HG03571 (cell line): ENCODE results near the gene CORT.
"Not testable (repeated sequence)": the region's sequence is repeated elsewhere in the genome, so short reads cannot be mapped to it uniquely, and the experiment has no call there.

ENCODE experiments used
- ATAC-seq: cut with Tn5 transposase; IDR thresholded peaks from one replicate; pipeline ENCODE4 v1.9.1; 2021; ENCODE audit not compliant: unreplicated experiment

The CORT gene

GRCh38 chr1:10437052-10437451 is 12.8 kb upstream of the CORT start:
- ATAC-seq: no peak

DNA sequence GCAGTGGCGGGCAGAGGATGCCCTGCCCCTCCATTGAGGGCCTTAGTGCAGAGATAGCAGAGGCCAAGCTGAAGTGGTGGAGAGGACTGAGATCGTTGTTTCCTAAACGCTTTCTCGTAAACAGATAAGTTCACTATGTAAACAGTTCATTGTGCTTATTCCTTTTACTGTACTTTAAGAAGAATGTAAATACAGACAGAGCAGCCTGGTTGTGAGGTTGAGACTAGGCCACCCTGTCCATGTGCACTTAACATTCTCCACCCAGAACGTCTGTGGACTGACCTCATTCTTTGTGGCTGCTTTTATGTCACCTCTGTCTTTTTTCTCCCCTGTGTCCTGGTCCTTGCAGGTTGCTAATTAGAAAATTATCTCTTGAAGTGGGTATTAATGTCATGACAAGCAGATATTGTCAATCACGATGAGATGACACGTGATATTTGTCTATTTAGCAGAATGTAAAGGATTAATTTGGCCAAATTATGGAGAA is 11.1 kb upstream of the CORT start:
- ATAC-seq: no peak

DNA sequence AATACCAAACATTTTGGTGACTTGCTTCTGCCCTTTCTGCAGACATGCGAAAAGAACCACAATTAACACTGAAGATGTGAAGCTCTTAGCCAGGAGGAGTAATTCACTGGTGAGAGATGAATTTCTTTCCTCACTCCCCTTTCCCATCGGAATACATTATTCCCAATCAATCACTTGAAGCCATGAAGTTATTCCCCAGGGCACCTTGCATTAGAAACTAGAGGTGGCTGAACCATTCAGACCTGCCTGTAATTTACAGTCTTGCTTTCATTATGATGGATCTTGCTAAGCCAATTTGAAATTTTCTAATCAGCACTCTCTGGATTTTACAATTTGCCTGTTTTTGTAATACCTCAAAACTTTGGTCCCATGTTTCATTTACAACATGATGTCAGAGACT is 9.5 kb upstream of the CORT start:
- no peak for ATAC-seq

DNA sequence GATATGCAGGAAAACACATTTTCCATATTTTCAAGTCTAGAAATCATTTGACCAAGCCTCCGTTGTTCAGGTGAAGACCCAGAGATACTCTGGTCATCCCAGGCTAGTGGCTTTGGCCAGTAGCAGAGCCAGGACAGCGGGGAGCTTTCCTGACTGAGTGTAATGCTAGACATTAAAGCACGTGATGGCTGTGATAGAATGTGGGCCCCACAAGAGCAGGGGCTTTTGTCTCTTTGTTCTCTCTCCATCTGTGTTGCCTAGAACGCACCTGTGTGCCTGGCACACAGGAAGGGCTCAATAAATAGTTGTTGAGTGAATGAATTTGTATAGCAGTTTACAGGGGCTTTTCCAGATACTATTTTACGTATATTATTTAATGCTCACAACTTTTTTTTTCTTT is 9.0 kb upstream of the CORT start:
- ATAC-seq: no peak

- ATAC-seq: no peak
Measured at GRCh38 chr1:10444248-10444647, 5.6 kb upstream of the CORT start.

DNA sequence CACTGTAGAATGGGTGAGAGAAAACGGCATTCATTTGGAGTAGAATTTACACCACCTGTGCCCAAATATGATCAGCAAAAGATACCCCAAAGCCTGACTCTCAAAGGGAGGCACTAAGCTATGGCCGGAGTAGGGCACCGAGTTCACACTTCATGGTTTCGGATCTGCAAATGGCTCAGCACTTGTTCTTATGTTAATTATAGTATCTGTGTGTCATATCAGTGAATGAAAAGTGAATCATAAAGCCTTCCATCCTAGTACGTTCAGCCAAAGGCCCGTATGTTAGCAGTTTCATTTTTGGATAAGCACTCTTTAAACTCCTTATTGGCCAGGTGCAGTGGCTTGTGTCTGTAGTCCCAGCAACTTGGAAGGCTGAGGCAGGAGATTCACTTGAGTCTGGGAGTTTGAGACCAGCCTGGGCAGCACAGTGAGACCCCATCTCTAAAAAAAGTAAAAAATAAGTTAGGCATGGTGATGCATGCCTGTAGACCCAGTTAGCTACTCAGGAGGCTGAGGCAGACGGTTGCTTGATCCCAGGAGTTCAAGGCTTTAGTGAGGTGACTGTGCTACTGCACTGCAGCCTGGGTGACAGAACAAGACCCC is 4.9 kb upstream of the CORT start:
- no peak for ATAC-seq

DNA sequence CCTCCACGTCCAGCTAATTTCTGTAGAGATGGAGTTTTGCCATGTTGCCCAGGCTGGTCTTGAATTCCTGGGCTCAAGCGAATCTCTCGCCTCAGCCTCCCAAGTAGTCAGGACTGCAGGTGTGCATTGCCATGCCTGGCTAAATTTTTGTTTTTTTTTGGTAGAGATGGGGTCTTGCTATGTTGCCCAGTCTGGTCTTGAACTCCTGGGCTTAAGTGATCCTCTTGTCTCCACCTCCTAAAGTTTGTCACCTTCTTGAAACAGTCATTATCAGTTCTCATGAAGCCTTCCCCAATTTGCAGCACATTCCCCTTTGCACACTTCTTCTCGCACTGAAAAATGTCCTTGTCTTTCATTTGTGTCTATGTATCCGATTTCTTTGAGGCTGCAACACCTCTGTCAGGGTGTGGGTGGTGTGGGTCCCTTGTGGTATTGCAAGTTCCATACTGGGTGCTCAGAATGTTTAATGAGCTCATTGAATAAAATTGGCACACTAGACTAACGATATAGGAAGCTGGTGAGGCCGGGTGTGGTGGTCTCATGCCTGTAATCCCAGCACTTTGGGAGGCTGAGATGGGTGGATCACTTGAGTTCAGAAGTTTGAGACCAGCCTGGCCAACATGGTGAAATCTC is 2.9 kb upstream of the CORT start:
- ATAC-seq: no peak

DNA sequence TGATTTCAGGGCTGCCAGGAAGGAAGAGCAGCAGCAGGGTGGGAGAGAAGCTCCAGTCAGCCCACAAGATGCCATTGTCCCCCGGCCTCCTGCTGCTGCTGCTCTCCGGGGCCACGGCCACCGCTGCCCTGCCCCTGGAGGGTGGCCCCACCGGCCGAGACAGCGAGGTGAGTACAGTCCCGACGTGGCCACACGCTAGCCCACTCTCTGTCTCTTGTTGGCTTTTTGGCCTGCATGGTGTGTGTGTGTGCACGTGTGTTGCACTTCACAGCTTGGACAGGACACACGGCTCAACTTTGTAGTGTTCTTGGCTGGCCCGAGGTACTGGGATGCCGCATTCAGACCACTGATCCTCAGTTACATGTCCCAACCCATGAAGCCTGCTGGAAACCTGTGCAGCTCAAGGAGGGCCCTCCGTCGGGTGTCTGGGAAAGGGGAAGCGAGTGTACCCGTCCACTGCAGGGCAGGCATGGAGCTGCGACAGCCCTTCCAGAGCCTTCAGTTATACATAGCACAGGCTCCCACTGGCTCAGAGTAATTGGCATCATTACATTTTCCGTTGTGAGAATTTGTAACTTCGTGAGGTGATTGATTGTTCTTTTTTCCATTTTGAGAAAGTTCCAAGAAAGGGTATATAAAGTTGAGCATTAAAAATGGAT is 454 bp downstream of the CORT start:
- no peak for ATAC-seq

GRCh38 chr1:10450836-10451235 is 1.0 kb downstream of the CORT start:
- ATAC-seq: no peak

DNA sequence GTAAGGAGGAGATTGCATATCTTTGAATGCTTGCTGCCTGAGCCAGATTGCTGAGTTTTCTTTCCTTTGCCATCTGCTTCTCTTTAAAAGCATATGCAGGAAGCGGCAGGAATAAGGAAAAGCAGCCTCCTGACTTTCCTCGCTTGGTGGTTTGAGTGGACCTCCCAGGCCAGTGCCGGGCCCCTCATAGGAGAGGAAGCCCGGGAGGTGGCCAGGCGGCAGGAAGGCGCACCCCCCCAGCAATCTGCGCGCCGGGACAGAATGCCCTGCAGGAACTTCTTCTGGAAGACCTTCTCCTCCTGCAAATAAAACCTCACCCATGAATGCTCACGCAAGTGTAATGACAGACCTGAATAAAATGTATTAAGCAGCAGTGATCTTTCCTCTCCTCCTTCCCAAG is 1.5 kb downstream of the CORT start:
- ATAC-seq: no peak

DNA sequence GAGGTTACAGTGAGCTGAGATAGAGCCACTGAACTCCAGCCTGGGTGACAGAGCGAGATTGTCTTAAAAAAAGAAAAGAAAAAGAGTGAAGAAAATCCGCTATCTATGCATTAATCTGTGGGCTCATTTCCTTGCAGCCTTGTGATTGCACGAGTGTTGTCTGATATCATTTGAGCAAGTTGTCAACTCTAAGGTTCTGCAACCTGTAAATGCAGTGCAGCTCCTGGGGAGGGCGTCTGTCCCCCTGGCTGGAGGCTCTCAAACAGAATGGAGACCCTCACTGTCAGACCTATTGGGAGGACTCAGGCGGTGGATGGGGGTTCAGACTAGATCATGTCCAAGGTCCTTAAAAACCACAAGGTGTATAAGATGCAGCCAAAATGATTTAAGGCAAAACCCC is 6.2 kb downstream of the CORT start:
- ATAC-seq: no peak

DNA sequence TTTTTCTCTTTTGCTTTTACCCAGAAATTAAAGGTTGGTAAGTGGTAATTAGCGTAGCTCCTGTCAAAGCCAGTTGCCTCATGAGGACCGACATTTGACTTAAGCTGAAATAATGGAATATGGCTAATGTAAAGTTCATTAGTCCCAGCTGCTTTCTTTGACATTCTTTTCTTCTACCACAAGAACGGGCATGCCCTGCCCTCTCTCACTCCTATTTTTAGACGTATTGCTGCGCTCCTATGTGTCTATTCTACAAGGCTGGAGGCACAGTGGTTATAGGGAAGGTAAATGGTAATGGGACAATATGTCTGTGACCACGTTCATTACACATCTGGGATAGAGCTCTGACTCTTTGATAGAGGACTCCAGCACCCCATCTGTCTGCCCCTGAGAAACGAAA is 6.8 kb downstream of the CORT start:
- ATAC-seq: no peak

DNA sequence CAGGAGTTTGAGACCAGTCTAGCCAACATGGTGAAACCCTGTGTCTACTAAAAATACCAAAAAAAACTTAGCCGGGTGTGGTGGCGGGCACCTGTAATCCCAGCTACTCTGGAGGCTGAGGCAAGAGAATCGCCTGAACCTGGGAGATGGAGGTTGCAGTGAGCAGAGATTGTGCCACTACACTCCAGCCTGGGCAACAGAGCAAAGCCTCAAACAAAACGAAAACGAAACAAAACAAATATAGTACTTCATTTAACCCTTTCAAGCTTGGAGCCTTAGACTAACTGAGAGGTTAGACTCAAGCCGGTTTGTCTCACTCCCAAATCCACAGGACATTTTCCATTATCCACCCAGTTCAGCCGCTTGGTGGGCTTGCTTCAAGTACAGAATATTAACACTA is 7.6 kb downstream of the CORT start:
- not testable (repeated sequence) for ATAC-seq

DNA sequence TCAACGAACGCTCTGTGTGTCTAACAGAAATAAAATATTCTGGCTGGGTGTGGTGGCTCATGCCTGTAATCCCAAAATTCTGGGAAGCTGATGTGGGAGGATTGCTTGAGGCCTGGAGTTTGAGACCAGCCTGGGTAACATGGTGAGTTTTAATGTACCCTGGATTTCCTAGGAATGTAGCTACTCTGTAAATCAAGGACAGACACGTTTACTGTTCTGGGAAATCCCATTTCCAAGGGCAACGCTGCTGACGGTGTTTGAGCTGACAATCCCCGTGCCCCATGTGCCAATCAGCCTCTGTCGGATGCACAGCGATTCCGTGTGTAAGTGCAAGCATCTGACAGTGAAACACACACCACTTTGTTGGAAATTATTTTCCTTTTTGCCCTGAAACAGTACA is 8.0 kb downstream of the CORT start:
- no peak for ATAC-seq

DNA sequence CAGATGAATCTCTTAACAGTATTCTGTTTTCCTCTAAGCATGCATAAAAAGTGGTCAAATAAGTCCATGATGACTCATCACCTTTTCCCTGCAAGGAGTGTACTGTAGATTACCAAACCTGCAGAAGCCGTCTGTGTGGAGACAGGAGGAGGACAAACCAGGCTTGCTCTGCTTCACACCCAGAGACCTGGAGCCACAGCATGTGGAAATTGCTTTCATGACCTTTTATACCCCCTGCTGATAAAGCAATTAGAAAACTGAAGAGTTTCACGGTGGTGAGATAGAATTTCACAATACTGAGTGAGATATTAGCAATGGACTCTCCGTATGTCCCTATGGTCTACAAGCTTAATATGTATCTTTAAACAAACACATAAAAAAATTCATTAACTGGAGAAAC is 9.4 kb downstream of the CORT start:
- no peak for ATAC-seq

- no peak for ATAC-seq
Measured at GRCh38 chr1:10467078-10467477, 17.2 kb downstream of the CORT start.

DNA sequence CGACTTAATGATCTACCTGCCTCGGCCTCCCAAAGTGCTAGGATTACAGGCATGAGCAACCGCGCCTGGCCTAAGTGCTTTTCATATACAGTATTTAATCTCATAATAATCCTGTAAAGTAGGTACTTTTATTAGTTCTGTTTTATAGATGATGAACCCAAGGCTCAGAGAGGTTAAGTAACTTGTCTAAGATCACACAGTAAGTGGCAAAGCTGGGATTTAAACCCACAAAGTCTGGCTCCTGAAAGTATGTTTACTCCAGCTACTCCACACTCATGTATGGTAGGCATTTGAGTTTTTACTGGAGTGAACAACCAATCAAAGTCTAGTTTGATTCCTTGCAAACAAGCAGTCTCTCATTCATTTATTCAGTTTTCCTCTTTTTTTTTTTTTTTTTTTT is 20.2 kb downstream of the CORT start:
- ATAC-seq: no peak

DNA sequence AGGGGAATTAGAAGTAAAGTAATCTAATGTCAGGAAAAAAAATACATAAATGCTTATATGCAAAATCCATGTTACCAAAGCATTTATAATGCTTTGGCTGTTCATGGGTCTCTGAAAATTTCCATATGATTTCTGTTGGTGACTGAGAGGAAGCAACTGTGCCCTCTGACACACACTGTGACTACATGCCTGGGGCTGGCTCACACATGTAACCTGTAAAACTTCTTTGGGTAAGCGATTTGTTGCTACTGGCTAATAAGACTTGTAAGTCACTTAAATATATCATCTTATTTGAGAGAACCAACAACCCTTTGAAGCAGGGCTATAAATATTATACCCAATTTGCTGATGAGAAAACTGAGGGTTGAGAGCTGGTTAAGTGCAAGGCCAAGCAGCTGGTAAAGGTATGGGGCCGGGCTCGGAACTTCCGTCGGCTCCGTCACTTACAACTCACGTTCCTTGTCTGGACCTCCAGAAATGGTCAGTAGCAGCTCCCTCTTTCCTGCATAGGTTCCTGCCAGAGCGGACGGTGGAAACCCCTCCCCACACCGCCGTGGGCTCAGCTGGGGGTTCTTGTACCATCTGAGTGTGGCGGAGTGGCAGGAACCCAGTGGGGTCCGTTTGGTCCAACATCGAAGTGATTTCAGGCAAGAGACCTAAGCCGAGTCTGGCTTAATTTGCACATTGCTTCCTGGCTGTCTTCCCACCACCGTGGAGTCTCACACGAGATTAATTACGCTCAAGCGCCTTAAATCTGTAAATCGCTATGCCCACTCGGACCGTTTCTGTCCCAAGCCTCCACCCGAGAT is 21.8 kb downstream of the CORT start:
- ATAC-seq: no peak

DNA sequence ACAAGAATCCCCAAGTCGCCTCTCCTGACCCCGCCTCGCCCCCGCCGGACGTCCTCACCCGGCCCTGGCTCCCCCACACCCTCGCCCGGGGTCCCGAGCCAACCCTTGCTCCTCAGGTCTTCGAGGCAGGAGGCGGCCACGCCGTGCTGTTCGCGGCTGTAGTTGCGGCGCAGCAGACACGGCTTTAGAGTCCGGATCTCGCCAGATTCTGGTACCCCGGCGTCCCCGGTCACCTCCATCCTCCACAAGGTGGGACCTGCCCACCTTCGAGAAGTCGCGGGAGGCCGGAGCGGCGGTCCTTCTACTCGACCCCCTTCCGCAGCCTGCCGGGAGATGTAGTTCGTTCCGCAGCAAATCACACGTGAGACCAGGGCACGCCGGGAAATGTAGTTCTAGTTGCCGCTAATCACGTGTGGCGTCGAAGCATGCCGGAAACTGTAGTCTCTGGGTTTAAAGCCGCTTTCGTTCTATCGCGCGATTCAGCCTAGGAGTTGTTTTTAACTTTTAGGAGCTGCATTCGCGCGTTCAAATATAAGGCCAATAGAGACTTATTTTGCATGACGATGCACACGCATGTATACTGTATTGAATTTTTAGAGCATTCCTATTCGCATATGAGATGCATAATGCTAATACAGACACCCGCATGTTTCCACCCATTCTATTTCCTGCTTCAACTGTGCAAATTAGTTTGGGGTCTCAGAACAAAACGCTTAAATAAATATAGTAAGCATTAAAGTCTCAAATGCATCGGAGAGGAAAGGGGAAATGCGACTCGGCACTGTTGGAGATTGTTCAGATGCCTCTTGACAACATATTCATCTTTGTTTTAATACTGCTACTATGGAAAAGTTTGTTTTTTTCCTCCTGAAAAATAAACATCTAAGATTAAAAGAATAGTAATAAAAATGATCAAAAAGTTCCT is 22.7 kb downstream of the CORT start, which contains the start of gene DFFA:
DFFA (minus strand) TSS at position 310 of the 925 bp plus-strand sequence; CDS start at position 239, 71 bp downstream.
- ATAC-seq: peak; percentile 75

- ATAC-seq: no peak
Measured at GRCh38 chr1:10473145-10473765, 23.4 kb downstream of the CORT start.
